Measurements from ENCODE around the gene RNF223.

GRCh38 chr1:1069711-1070676 lies 4.1 kb downstream of the RNF223 start:
- TF ChIP-seq CTCF (IDR thresholded peaks at IDR 0.05) (no peak), POLR2A (IDR thresholded peaks at IDR 0.05) (no peak)
